HG02884 (cell line): Measurements from ENCODE around the gene POM121L2.

ENCODE experiments used
- ATAC-seq: cut with Tn5 transposase; IDR thresholded peaks from one replicate; pipeline ENCODE4 v1.9.1; 2021; ENCODE audit warnings: mild to moderate bottlenecking, moderate library complexity; ENCODE audit not compliant: unreplicated experiment

POM121L2 gene

GRCh38 chr6:27260836-27261375, 51.2 kb downstream of the POM121L2 start:
- no peak for ATAC-seq

- no peak for ATAC-seq
These were observed 51.7 kb downstream of the POM121L2 start for GRCh38 chr6:27260369-27260768.
